GM18873 (cell line): ENCODE results near the gene GPI.

Source experiments
- ATAC-seq: cut with Tn5 transposase; IDR thresholded peaks from one replicate; pipeline ENCODE4 v1.9.1; 2021; ENCODE audit warnings: mild to moderate bottlenecking, moderate library complexity, moderate number of reproducible peaks; ENCODE audit not compliant: unreplicated experiment, low FRiP score

GPI gene

GRCh38 chr19:34448191-34448590 lies 83.2 kb downstream of the GPI start:
- ATAC-seq: no peak
